Measurements from ENCODE around the gene FAIM.

DNA sequence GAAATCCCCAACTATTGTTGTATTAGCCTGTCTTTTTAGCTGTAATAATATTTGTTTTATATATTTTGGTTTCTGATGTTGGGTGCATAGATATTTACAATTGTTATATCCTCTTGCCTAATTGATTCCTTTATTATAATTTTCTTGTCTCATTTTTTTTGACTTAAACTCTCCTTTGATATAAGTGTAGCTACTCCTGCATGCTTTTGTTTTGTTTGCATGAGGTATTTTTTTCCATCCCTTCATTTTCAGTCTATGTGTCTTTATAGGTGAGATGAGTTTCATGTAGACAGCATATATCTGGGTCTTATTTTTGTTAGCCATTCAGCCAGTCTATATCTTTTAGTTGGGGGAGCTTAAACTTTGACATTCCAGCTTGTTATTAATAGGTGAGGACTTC is 37.4 kb downstream of the FAIM start:
- TF ChIP-seq, protein P1, sequence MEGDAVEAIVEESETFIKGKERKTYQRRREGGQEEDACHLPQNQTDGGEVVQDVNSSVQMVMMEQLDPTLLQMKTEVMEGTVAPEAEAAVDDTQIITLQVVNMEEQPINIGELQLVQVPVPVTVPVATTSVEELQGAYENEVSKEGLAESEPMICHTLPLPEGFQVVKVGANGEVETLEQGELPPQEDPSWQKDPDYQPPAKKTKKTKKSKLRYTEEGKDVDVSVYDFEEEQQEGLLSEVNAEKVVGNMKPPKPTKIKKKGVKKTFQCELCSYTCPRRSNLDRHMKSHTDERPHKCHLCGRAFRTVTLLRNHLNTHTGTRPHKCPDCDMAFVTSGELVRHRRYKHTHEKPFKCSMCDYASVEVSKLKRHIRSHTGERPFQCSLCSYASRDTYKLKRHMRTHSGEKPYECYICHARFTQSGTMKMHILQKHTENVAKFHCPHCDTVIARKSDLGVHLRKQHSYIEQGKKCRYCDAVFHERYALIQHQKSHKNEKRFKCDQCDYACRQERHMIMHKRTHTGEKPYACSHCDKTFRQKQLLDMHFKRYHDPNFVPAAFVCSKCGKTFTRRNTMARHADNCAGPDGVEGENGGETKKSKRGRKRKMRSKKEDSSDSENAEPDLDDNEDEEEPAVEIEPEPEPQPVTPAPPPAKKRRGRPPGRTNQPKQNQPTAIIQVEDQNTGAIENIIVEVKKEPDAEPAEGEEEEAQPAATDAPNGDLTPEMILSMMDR (IDR thresholded peaks at IDR 0.05; ENCODE audit: low read length) = no peak
- no peak for TF ChIP-seq EZH2 (optimal IDR thresholded peaks at IDR 0.05; ENCODE audit: low read depth, low read length)

Data from MM.1S (cell line).